Neuronal stem cell (in vitro differentiated cells): ENCODE measurements around the gene GRAMD4.
A peak's percentile ranks its signal among the peaks of the same experiment; 100 is the strongest.
"Not testable (repeated sequence)": the region's sequence is repeated elsewhere in the genome, so short reads cannot be mapped to it uniquely, and the experiment has no call there.

Source experiments
- DNase-seq: peaks from one replicate; pipeline ENCODE4 v3.0.0-alpha.2; 2013; ENCODE audit warnings: low spot score
- H2AFZ ChIP-seq: one replicate; pipeline ENCODE4 v1.6.1; 2013; ENCODE audit warnings: mild to moderate bottlenecking, low read length, inconsistent platforms
- H2AK5ac ChIP-seq: 2 replicates; pipeline ENCODE4 v1.6.1; 2013; ENCODE audit warnings: low read depth, mild to moderate bottlenecking, inconsistent platforms, low read length, moderate library complexity, mixed read lengths
- H2BK120ac ChIP-seq: 2 replicates; pipeline ENCODE4 v1.6.1; 2013; ENCODE audit warnings: low read depth, mild to moderate bottlenecking, inconsistent platforms, low read length, moderate library complexity, mixed read lengths
- H2BK12ac ChIP-seq: one replicate; pipeline ENCODE4 v1.6.1; 2013; ENCODE audit warnings: low read length, inconsistent platforms
- H2BK15ac ChIP-seq: 2 replicates; pipeline ENCODE4 v1.6.1; 2013; ENCODE audit warnings: mild to moderate bottlenecking, low read length, inconsistent platforms, mixed read lengths
- H2BK5ac ChIP-seq: one replicate; pipeline ENCODE4 v1.6.1; 2013; ENCODE audit warnings: inconsistent platforms, mild to moderate bottlenecking, low read length, moderate library complexity
- H3K14ac ChIP-seq: one replicate; pipeline ENCODE4 v1.6.1; 2013; ENCODE audit warnings: low read length, inconsistent platforms
- H3K18ac ChIP-seq: 2 replicates; pipeline ENCODE4 v1.6.1; 2013; ENCODE audit warnings: low read length, inconsistent platforms
- H3K23ac ChIP-seq: 2 replicates; pipeline ENCODE4 v1.6.1; 2013; ENCODE audit warnings: low read depth, mild to moderate bottlenecking, mixed read lengths, low read length, inconsistent platforms; ENCODE audit not compliant: poor library complexity
- H3K27ac ChIP-seq: replicated peaks from 3 replicates; pipeline ENCODE4 v1.5.1; 2013; ENCODE audit warnings: low read length, inconsistent platforms
- H3K27me3 ChIP-seq, 3 experiments: 2 replicates each; pipeline ENCODE4 v1.6.1; 2013; ENCODE audit warnings: low read length in 3 of 3, mild to moderate bottlenecking in 2 of 3, inconsistent platforms in 1 of 3, low read depth in 1 of 3, mixed read lengths in 1 of 3, moderate library complexity in 1 of 3; ENCODE audit not compliant: control insufficient read depth in 3 of 3, insufficient read depth in 3 of 3
- H3K36me3 ChIP-seq, 2 donors: replicated peaks in 1 of 2; 2 replicates each; pipeline ENCODE4 v1.6.1; 2013; ENCODE audit warnings: low read length in 2 of 2; ENCODE audit not compliant: control insufficient read depth in 2 of 2, insufficient read depth in 2 of 2
- H3K4ac ChIP-seq: 2 replicates; pipeline ENCODE4 v1.6.1; 2013; ENCODE audit warnings: inconsistent platforms, mild to moderate bottlenecking, low read length, moderate library complexity
- H3K4me1 ChIP-seq, 2 donors: 1 replicate in 1 of 2; 2 replicates in 1 of 2; pipeline ENCODE4 v1.6.1; 2013; ENCODE audit warnings: low read length in 2 of 2, low read depth in 1 of 2; ENCODE audit not compliant: control insufficient read depth in 2 of 2, insufficient read depth in 1 of 2
- H3K4me2 ChIP-seq: one replicate; pipeline ENCODE4 v1.6.1; 2013; ENCODE audit warnings: mild to moderate bottlenecking, low read length, inconsistent platforms; ENCODE audit not compliant: insufficient read depth, poor library complexity, severe bottlenecking
- H3K4me3 ChIP-seq, 2 donors: 2 replicates each; pipeline ENCODE4 v1.5.1; 2013; ENCODE audit warnings: low read length in 2 of 2, mild to moderate bottlenecking in 2 of 2, inconsistent platforms in 1 of 2, moderate library complexity in 1 of 2
- H3K79me1 ChIP-seq: one replicate; pipeline ENCODE4 v1.6.1; 2013; ENCODE audit warnings: low read depth, mild to moderate bottlenecking, inconsistent platforms, low read length, moderate library complexity
- H3K9ac ChIP-seq: one replicate; pipeline ENCODE4 v1.6.1; 2013; ENCODE audit warnings: mild to moderate bottlenecking, low read depth, low read length, inconsistent platforms; ENCODE audit not compliant: poor library complexity
- H3K9me3 ChIP-seq, 2 donors: replicated peaks in 1 of 2; 2 replicates each; pipeline versions ENCODE3 to v1.6.1; 2013; ENCODE audit warnings: low read length in 2 of 2, mild to moderate bottlenecking in 2 of 2, inconsistent platforms in 1 of 2, low read depth in 1 of 2, mixed read lengths in 1 of 2, moderate library complexity in 1 of 2; ENCODE audit not compliant: control insufficient read depth in 2 of 2, insufficient read depth in 1 of 2
- H4K8ac ChIP-seq: one replicate; pipeline ENCODE4 v1.6.1; 2013; ENCODE audit warnings: low read depth, mild to moderate bottlenecking, inconsistent platforms, low read length, moderate library complexity
- H4K91ac ChIP-seq: one replicate; pipeline ENCODE4 v1.6.1; 2013; ENCODE audit warnings: low read length, low read depth, mild to moderate bottlenecking, inconsistent platforms; ENCODE audit not compliant: poor library complexity
- WGBS, 2 donors: extraction: QIAGEN DNeasy Blood & Tissue Kit; methylation state at CpG; one replicate each; pipeline ENCODE4 v1.1.7; 2013; ENCODE audit warnings: missing lambda C conversion rate in 2 of 2, mixed read lengths in 1 of 2; ENCODE audit not compliant: insufficient read length in 2 of 2, insufficient replicate concordance in 1 of 2; ENCODE audit errors: extremely low coverage in 2 of 2; 5-methylcytosine and 5-hydroxymethylcytosine counted together

The GRAMD4 gene

GRCh38 chr22:46634973-46635685 is 14.9 kb downstream of the GRAMD4 start:
- Histone ChIP-seq H2AK5ac (peak overlapping the region; percentile 97), H3K14ac (peak overlapping the region; percentile 38), H3K4me1 (peaks cover 2 to 14% of the 10 kb centered on the region in 2 donors), H2BK120ac (peak overlapping the region; percentile 61), H3K18ac (peak overlapping the region; percentile 83), H2BK15ac (peak overlapping the region; percentile 14)
- WGBS, 2 donors, result no CpG with 5 or more reads among the region's 30 CpGs
- not testable (repeated sequence) for H3K4ac ChIP-seq, H3K27ac ChIP-seq, H3K4me2 ChIP-seq, H4K8ac ChIP-seq, H3K4me3 ChIP-seq, H2BK12ac ChIP-seq, H3K9ac ChIP-seq, H3K23ac ChIP-seq, H3K36me3 ChIP-seq, H3K9me3 ChIP-seq, H4K91ac ChIP-seq, H3K27me3 ChIP-seq, H2AFZ ChIP-seq, DNase-seq, H2BK5ac ChIP-seq, H3K79me1 ChIP-seq

GRCh38 chr22:46635756-46636155 is 15.6 kb downstream of the GRAMD4 start:
- no peak overlapping the region for H2AFZ ChIP-seq
- no peak overlapping the region for H3K4ac ChIP-seq
- H3K79me1 ChIP-seq, result no peaks in the 10 kb centered on the region
- H3K4me2 ChIP-seq, result no peak overlapping the region
- peaks cover 0 to 2% (median 0%) of the 10 kb centered on the region in 3 experiments for H3K27me3 ChIP-seq
- no peak overlapping the region for H3K9ac ChIP-seq
- no CpG with 5 or more reads among the region's 11 CpGs for WGBS, 2 donors
- no peak for DNase-seq
- peak overlapping the region; percentile 14 for H2BK15ac ChIP-seq
- H3K23ac ChIP-seq, result peak overlapping the region; percentile 58
- H4K8ac ChIP-seq, result no peak overlapping the region
- peak overlapping the region; percentile 85 for H3K18ac ChIP-seq
- no peaks in the 10 kb centered on the region for H3K36me3 ChIP-seq
- H3K4me3 ChIP-seq, result no peak overlapping the region
- H3K27ac ChIP-seq, result no peak overlapping the region
- H3K9me3 ChIP-seq, result no peaks in the 10 kb centered on the region
- peaks cover 2 to 17% of the 10 kb centered on the region in 2 donors for H3K4me1 ChIP-seq
- H2BK5ac ChIP-seq, result peak overlapping the region; percentile 83
- H4K91ac ChIP-seq, result no peak overlapping the region
- peak overlapping the region; percentile 98 for H2BK12ac ChIP-seq
- peak overlapping the region; percentile 28 for H2BK120ac ChIP-seq
- peak overlapping the region; percentile 97 for H2AK5ac ChIP-seq
- peak overlapping the region; percentile 31 for H3K14ac ChIP-seq

GRCh38 chr22:46636221-46637002 is 16.2 kb downstream of the GRAMD4 start:
- Histone ChIP-seq H3K27me3 (peaks cover 0 to 2% (median 0%) of the 10 kb centered on the region in 3 experiments), H2BK120ac (peak overlapping the region; percentile 28), H3K4me2 (no peak overlapping the region), H3K18ac (peak overlapping the region; percentile 85), H3K4me3 (no peak overlapping the region), H3K4ac (peak overlapping the region; percentile 1), H3K79me1 (no peaks in the 10 kb centered on the region), H3K27ac (peak overlapping the region; percentile 43), H2BK15ac (peak overlapping the region; percentile 14), H3K14ac (no peak overlapping the region), H4K8ac (no peak overlapping the region), H3K9me3 (no peaks in the 10 kb centered on the region), H2BK12ac (peak overlapping the region; percentile 98), H4K91ac (no peak overlapping the region), H2AK5ac (peak overlapping the region; percentile 97), H3K9ac (no peak overlapping the region), H3K4me1 (peaks cover 2 to 18% of the 10 kb centered on the region in 2 donors), H2BK5ac (peak overlapping the region; percentile 83), H2AFZ (no peak overlapping the region), H3K36me3 (no peaks in the 10 kb centered on the region), H3K23ac (peak overlapping the region; percentile 58)
- WGBS, 2 donors, result no CpG with 5 or more reads among the region's 29 CpGs
- no peak for DNase-seq
